ENCODE measurements around the gene PIP5KL1.

Gene PIP5KL1

DNA sequence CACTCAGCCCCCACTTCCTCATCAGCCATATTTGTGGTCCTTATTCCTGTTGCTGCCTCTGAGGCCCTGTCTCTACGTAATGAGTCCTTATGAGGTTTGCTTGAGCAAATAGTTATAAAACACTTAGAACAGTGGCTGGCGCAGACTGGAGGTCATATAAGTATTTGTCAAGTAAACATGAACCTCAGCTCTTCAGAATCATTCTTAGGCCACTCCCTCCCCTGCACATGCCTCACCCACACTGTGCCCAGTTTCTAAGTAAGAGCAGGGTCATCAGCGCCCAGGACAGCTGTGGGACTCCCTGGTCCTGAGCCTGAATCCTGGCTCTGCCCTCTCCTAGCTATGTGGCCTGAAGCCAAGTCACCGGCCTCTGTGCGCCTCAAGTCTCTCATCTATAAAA is 17.7 kb downstream of the PIP5KL1 start:
- no peak for DNase-seq

GRCh38 chr9:127912296-127912695 is 18.3 kb downstream of the PIP5KL1 start:
- no peak for DNase-seq

GRCh38 chr9:127910613-127911205 is 19.9 kb downstream of the PIP5KL1 start:
- peak; percentile 66 to 73 for DNase-seq

- no peak for DNase-seq
These were observed 20.7 kb downstream of the PIP5KL1 start for GRCh38 chr9:127909839-127910273.

DNA sequence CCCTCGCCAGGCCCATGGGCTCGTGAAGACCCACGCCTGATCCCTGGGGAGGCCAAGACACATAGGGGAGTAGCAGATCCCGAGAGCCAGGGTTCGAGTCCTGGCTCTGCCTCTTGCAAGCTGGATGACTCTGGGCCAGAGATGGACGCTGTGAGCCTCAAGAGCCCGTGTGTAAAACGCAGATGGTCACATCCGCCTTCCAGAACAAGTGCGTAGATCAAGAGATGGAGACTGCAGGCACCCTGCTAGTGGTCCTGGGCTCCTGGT is 22.0 kb downstream of the PIP5KL1 start:
- no peak for DNase-seq

GRCh38 chr9:127907867-127908659 is 22.5 kb downstream of the PIP5KL1 start:
- DNase-seq: no peak

DNA sequence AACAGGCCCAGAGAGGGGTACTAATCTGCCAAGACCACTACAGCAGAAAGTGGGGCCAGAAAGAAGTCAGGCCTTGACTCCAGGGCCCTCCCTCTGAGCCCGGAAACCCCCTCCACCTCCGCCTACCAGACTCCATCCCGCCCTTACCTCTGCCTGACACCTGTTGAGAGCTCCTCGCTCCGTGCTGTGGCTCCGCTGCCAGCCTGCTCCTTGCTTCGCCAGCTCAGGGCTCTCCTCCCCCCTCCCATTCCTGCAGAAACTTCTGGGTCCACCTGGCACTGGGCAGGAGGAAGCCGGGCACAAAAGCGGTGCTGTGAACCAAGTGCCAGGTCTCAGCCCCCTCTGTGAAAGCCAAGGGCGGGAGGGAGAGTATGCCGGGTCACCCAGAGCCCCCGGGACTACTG is 24.8 kb downstream of the PIP5KL1 start:
- DNase-seq: no peak

GRCh38 chr9:127905004-127905728 is 25.4 kb downstream of the PIP5KL1 start:
- no peak for DNase-seq

- DNase-seq: no peak
These were observed 26.0 kb downstream of the PIP5KL1 start for GRCh38 chr9:127904561-127905003.

DNA sequence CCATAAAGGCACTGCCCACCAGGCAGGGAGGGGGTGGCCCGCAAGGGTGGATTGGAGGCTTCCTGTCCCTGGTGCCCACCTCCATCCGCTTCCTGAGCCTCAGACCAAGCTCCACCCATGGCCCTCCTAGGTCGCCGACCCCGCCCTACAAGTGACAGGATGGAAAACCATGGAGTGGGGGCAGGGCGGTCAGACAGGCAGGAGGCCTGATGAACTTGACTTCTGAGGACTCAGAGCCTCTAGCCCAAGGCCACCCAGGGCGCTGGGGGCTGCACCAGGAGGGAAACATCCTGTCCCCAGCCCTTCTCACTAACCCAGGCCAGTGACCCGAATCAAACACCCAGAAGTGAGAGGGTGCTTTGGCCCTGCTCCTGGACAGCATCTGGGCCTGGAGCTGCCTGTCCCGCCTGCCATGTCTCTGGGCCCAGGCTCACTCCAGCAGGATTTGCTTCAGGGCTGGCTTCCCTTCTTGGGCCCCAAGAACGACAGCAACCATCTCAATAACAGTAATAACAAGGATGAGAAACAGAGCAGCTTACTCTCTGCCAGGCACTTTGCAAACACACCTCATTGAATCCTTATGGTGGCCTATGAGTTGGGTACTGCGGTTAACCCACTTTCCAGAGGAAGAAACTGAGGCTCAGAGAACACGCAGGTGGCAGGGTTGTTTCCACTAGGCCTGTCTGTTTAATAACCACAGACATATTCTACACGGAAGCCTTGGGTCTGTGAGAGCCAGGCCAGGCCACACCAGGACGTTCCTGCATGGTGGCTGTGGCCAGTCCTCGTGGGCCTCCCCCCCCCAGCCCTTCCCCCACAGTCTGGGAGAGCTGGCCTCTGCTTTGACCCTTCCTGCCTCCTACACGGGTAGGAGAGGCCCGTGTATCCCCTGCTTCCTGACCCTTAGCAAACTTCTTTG is 26.8 kb downstream of the PIP5KL1 start:
- no peak for DNase-seq

GRCh38 chr9:127899128-127899943 is 31.2 kb downstream of the PIP5KL1 start, which contains the start of gene ST6GALNAC6:
Gene ST6GALNAC6, minus strand, starts transcription at chr9:127899603. Its CDS starts 1,622 bp downstream, at chr9:127897981.
- peak; percentile 36 to 76 for DNase-seq

DNA sequence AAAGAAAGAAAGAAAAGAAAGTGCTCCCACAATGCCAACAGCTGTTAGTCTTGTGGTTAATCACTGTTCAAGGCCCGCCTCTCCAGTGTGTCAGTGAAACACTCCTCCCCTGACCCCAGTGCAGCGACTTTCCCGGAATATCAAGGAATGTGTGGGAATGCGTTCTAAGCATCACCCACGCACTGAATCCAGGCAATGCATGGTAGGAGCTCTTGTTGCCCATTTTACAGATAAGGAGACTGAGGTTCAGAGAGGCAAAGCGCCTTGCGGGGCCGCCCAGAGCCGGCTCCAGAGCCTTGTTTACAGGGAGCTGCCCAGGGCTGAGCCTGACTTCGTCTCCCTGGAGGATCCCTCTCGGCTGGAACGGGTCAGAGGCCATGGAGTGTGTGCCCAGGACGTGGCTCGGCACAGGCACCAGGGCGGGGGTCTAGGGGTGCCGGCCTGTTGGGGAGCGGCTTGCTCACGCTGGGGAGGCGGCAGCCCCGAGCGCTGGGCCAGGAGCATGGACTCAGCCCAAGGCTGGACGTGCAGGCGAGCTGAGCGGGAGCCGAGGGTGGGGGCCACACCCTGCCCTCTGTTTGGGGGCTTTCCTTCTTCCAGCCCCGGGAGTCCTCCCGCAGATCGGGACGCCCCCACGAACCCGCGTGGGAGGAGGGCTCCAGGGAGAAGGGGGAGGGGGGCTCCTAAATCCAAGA is 32.0 kb downstream of the PIP5KL1 start:
- DNase-seq: no peak

GRCh38 chr9:127897193-127897692 is 33.3 kb downstream of the PIP5KL1 start:
- DNase-seq: peak in 1 of 2 experiments; percentile 33

DNA sequence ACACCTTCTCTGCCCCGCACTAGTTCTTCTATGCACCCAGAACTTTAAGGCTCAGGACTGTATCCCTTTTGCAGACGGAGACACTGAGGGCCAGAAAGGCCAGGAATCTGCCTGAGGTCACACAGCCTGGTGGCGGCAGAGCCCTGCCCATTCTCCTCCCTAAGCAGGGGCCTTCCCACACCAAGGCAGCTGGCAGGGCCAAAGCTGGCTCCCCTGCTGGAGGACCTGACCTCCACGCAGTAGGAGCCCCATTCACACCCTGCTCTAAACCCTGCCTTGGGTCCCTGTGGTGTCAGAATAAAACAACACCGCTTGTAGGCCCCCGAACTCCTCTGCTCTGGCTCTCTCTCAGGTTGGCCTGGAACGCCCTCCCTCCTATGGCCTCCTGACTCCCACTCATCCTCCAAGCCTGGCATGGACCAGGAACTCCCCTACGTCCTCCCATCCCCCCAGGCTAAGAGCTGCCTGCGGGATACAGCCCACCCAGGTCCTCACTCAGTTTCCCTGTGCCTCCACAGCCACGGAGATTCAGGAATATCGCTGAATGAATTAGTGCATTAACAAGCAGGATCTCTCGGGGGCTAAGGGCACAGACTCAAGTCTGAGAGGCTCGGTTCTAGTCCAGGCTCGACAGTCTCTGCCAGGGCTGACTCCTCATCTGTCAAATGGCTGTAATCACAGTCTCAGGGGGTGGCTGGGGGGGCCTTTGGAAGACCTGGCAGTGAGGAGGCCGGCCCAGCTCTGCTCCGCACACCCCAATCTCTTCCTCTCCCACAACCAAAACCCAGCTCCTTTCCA is 34.0 kb downstream of the PIP5KL1 start:
- no peak for DNase-seq

DNA sequence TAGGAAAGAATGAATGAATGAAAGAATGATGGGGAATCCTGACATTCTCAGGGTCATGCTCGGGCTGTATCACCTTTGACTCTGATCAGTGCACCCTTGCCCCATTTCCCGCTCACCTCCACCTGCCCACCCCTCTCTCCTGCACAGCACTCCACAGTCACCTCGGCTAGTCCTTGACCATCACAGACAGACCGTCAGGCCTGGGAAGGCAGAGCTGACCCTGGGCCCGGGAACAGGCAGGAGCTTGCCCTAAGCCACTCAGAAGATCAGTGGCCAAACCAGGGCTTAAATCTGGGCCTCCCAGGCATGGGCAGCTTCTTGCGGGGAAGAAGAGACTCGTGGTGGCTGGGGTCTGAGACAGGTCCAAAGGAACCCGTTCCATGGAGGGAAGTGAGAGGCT is 34.8 kb downstream of the PIP5KL1 start:
- no peak for DNase-seq

DNA sequence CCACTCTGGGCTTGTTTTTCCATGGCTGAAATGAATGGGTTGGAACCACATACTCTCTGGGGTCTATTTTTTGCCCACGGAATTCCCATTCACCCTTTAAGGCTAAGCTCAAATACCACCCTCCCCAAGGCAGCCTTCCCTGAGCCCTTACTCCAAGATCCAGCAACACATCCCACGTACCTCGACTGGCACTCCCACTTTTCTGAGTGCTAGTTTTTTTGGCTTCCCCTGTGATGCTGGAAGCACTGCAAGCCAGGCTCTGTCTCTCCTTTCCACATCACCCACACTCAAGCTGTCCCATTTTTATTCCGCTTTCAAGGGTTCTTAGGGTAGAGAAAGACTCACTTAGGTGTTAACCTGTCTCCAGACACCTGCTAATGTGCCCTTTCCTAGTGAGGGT is 37.2 kb downstream of the PIP5KL1 start:
- no peak for DNase-seq

DNA sequence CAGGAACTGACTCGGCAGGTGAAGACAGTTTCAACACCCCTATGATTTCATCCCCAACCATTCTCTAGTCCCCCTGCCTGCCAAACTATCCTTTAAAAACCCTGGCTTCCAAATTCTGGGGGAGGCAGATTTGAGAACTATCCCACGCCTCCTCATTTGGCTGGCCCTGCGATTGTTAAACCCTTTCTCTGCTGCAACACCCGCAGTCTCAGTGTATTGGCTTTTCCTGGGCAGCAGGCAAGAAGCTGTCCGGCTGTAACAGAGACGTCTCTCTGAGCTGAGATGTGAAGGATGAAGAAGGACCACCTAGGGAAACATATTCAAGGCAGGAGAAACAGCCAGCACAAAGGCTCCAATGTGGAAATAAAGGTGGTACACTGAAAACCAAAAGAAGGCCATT is 37.7 kb downstream of the PIP5KL1 start:
- DNase-seq: no peak

GRCh38 chr9:127890053-127890452 is 40.5 kb downstream of the PIP5KL1 start:
- no peak for DNase-seq

DNA sequence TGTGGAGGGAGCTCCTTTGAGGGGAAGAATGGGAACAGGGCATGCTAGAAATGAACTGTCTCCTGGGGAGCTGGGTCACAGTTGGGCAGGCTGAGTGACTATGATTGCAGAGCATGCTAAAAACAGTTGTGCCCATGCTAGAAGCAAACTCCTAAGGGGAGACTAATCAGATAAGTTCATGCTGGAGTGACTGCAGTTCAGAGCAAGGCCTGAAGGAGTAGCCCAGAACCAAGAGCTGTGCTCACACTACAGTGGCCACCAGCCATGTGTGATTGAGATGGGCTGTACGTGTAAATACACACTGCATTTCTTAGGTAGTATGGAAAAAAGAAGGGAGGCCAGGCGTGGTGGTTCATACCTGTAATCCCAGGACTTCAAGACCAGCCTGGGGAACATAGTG is 42.8 kb downstream of the PIP5KL1 start:
- DNase-seq: no peak

DNA sequence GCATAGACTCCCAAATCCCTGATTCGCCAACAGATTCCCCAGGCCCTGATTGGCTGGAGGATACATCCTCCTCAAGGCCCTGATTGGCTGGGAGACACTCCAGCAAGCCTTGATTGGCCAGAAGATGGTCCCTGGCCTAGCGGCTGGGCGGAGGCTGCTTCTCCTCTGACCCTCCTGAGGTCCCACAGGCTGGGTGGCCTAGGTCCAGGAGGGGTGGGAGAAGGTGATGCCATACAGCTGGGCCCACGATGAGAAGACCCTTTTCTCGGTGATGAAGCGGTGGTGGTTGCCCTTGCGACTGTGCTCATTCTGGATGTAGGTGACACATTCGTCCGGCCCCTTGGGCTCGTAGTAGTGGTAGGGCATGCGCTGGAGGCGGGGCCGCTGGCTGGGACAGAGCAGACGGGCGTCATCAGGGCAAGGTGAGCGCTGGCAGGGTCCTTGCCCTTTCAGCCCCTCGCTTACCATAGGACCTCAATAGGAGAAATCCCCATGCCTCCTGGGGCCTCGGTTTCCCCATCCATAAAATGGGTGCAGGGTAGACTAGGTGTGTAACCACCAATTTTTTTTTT is 44.1 kb downstream of the PIP5KL1 start:
- peak in 1 of 2 experiments; percentile 36 for DNase-seq

All from NCI-H524 (cell line).